CD4-positive, alpha-beta T cell treated with Interleukin-15 for 4 hours (primary cell): Measurements from ENCODE around the gene WDR77.

ENCODE experiments used
- DNase-seq: peaks from one replicate; pipeline ENCODE4 v3.0.0-alpha.2; 2020; ENCODE audit warnings: low spot score

The WDR77 gene

GRCh38 chr1:111436726-111437125 lies 12.3 kb downstream of the WDR77 start:
- DNase-seq: no peak

- no peak for DNase-seq
Observed at GRCh38 chr1:111424281-111424680, 24.8 kb downstream of the WDR77 start.

- DNase-seq: no peak
Observed at GRCh38 chr1:111422546-111423391, 26.3 kb downstream of the WDR77 start.

- DNase-seq: no peak
Observed at GRCh38 chr1:111420377-111420776, 28.7 kb downstream of the WDR77 start.

GRCh38 chr1:111419037-111419436 lies 30.0 kb downstream of the WDR77 start:
- DNase-seq: no peak

- DNase-seq: no peak
Observed at GRCh38 chr1:111417755-111418154, 31.3 kb downstream of the WDR77 start.

GRCh38 chr1:111415461-111415860 lies 33.6 kb downstream of the WDR77 start:
- no peak for DNase-seq

- no peak for DNase-seq
Observed at GRCh38 chr1:111414756-111415155, 34.3 kb downstream of the WDR77 start.

- no peak for DNase-seq
Observed at GRCh38 chr1:111412839-111413238, 36.2 kb downstream of the WDR77 start.

GRCh38 chr1:111407301-111407700 lies 41.8 kb downstream of the WDR77 start:
- no peak for DNase-seq

- peak; percentile 53 for DNase-seq
Observed at GRCh38 chr1:111406321-111406768, 42.7 kb downstream of the WDR77 start.

GRCh38 chr1:111404588-111404987 lies 44.5 kb downstream of the WDR77 start:
- no peak for DNase-seq

GRCh38 chr1:111402083-111402482 lies 47.0 kb downstream of the WDR77 start:
- DNase-seq: no peak

GRCh38 chr1:111399792-111400610 lies 49.1 kb downstream of the WDR77 start:
- DNase-seq: peak; percentile 50

- DNase-seq: no peak
Observed at GRCh38 chr1:111392460-111392945, 56.6 kb downstream of the WDR77 start.

GRCh38 chr1:111392042-111392441 lies 57.0 kb downstream of the WDR77 start:
- DNase-seq: no peak
